Thoracic aorta (tissue), 2 donors: ENCODE results near the gene ZDHHC14. TPM values are rescaled to one million over a fixed set of nuclear protein-coding genes. Genes with fewer than 3 reads are reported as not detected.

ENCODE experiments used
- ATAC-seq: fragments of 150-250 bp; one replicate; pipeline ENCODE4 v1.8.0; 2017; ENCODE audit warnings: low read depth; ENCODE audit not compliant: insufficient number of reproducible peaks, low FRiP score
- DNase-seq: peaks from one replicate; pipeline ENCODE4 v3.0.0-alpha.2; 2020; ENCODE audit warnings: low spot score
- H3K27ac ChIP-seq, 2 donors: fragments of 200-600 bp; sonication (generic); 1 replicate in 1 of 2; 2 replicates in 1 of 2; pipeline ENCODE4 v1.5.1; 2016; ENCODE audit warnings: mild to moderate bottlenecking in 2 of 2, moderate library complexity in 2 of 2
- H3K27me3 ChIP-seq: fragments of 200-600 bp; sonication (generic); replicated peaks from 2 replicates; pipeline ENCODE4 v1.6.0; 2016; ENCODE audit warnings: mild to moderate bottlenecking; ENCODE audit not compliant: insufficient read depth
- H3K36me3 ChIP-seq: fragments of 200-600 bp; sonication (generic); one replicate; pipeline ENCODE4 v1.5.1; 2016
- H3K4me1 ChIP-seq, 2 donors: fragments of 200-600 bp; sonication (generic); 1 replicate in 1 of 2; 2 replicates in 1 of 2; pipeline versions ENCODE4 v1.5.1 to v1.6.0; 2016; ENCODE audit warnings: low read depth in 2 of 2, mild to moderate bottlenecking in 1 of 2; ENCODE audit not compliant: control insufficient read depth in 1 of 2
- H3K4me3 ChIP-seq: fragments of 200-600 bp; sonication (generic); 2 replicates; pipeline ENCODE4 v1.5.1; 2016; ENCODE audit warnings: mild to moderate bottlenecking
- H3K9me3 ChIP-seq: fragments of 200-600 bp; sonication (generic); 2 replicates; pipeline ENCODE4 v1.5.1; 2016
- total RNA-seq, 2 donors: library from RNA; depleted of rRNA; stranded (reverse); fragments of >200 nt; gene quantifications; one replicate each; pipeline versions ENCODE4 v1.1.0 to v1.2.3, GENCODE V29; 2016
- TF ChIP-seq, protein P1 (sequence below): fragments of 200-600 bp; sonication (generic); IDR thresholded peaks from one replicate; pipeline ENCODE4 v1.5.1; 2019; ENCODE audit warnings: antibody characterized with exemption

Gene ZDHHC14
- total RNA-seq, 2 donors from 2014 or later, result 20.0 to 31.1 TPM

DNA sequence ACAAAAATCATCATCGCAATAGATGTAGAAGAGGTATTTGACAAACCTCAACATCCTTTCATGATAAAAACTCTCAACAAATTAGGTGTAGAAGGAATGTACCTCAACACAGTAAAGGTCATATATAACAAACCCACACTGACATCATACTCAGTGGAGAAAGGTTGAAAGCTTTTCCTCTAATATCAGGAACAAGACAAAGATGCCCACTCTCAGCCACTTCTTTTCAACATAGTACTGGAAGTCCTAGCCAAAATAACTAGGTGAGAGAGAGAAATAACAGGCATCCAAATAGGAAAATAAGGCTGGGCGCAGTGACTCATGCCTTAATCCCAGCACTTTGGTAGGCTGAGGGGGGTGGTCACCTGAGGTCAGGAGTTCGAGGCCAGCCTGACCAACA lies 95.8 kb downstream of the ZDHHC14 start:
- H3K27me3 ChIP-seq, result no peaks in the 10 kb centered on the region
- no peaks in the 10 kb centered on the region for H3K4me1 ChIP-seq
- H3K36me3 ChIP-seq, result no peaks in the 10 kb centered on the region
- TF ChIP-seq, protein P1, sequence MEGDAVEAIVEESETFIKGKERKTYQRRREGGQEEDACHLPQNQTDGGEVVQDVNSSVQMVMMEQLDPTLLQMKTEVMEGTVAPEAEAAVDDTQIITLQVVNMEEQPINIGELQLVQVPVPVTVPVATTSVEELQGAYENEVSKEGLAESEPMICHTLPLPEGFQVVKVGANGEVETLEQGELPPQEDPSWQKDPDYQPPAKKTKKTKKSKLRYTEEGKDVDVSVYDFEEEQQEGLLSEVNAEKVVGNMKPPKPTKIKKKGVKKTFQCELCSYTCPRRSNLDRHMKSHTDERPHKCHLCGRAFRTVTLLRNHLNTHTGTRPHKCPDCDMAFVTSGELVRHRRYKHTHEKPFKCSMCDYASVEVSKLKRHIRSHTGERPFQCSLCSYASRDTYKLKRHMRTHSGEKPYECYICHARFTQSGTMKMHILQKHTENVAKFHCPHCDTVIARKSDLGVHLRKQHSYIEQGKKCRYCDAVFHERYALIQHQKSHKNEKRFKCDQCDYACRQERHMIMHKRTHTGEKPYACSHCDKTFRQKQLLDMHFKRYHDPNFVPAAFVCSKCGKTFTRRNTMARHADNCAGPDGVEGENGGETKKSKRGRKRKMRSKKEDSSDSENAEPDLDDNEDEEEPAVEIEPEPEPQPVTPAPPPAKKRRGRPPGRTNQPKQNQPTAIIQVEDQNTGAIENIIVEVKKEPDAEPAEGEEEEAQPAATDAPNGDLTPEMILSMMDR, result no peak
- ATAC-seq (no peak), DNase-seq (no peak)
- H3K4me3 ChIP-seq, result no peak overlapping the region
- H3K27ac ChIP-seq, result no peak overlapping the region
- no peaks in the 10 kb centered on the region for H3K9me3 ChIP-seq

DNA sequence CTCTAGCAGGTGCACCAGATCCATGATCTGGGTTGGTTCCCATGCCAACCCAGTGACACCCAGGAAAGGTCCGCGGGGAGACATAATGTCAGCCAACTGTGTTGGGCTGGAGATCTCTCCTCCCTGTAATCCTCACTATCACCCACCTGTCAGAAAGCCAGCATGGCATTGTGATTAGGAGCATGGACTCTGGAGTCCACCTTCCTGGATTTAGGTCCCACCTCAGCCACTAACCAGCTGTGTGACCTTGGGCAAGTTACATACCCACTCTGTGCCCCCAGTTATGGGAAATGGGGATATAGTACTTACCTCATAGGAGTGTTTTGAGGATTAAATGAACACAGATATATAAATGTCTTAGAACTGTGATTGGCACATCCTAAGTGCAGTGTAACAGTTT lies 97.9 kb downstream of the ZDHHC14 start:
- H3K4me3 ChIP-seq, result no peak overlapping the region
- H3K27me3 ChIP-seq, result no peaks in the 10 kb centered on the region
- H3K27ac ChIP-seq, result no peak overlapping the region
- DNase-seq, result no peak
- ATAC-seq, result no peak
- no peaks in the 10 kb centered on the region for H3K9me3 ChIP-seq
- H3K36me3 ChIP-seq, result no peaks in the 10 kb centered on the region
- no peaks in the 10 kb centered on the region for H3K4me1 ChIP-seq
- TF ChIP-seq, protein P1, result no peak

DNA sequence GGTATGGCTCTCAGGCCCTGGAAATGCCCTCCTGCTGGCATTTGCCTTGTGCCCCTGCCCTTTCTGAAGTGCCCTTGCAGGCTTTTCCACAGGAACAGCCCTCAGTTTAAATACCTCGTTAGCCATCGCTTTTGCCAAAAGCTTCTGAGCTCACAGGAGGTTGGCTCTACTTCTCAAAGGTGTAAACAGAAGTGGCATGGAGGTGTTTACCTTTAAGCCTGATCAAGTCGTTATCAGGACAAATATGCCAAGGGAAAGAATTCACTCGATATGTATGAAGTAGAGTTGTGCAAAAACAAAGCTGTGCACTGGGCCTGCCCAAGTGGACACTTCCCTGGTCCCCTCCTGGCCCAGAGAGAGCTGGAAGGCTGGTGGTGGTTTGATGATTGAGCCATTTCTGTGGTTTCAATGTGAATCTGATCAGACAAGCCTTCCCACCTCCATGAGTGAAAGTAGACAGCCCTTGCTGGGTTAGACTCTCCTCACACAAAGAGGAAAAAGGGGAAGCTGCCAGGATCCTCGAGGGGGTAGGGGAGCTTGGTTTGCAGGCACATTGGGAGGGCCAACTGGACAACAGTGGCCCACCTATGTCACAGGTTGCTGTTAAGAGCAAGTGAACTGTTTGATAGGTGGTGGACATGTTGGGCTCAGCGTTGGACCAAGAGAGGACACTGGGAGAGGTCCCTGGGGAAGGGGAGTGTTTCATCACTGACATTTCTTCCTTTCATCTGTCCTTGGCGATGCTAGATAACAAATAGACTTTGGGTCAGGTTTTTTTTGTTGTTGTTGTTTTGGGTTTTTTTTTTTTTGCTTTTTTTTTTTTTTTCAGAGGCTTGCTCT lies 98.7 kb downstream of the ZDHHC14 start:
- ATAC-seq, result no peak
- no peak for DNase-seq
- no peaks in the 10 kb centered on the region for H3K4me1 ChIP-seq
- H3K36me3 ChIP-seq, result no peaks in the 10 kb centered on the region
- H3K9me3 ChIP-seq, result no peaks in the 10 kb centered on the region
- H3K4me3 ChIP-seq, result no peak overlapping the region
- TF ChIP-seq, protein P1, result no peak
- no peak overlapping the region for H3K27ac ChIP-seq
- H3K27me3 ChIP-seq, result no peaks in the 10 kb centered on the region

DNA sequence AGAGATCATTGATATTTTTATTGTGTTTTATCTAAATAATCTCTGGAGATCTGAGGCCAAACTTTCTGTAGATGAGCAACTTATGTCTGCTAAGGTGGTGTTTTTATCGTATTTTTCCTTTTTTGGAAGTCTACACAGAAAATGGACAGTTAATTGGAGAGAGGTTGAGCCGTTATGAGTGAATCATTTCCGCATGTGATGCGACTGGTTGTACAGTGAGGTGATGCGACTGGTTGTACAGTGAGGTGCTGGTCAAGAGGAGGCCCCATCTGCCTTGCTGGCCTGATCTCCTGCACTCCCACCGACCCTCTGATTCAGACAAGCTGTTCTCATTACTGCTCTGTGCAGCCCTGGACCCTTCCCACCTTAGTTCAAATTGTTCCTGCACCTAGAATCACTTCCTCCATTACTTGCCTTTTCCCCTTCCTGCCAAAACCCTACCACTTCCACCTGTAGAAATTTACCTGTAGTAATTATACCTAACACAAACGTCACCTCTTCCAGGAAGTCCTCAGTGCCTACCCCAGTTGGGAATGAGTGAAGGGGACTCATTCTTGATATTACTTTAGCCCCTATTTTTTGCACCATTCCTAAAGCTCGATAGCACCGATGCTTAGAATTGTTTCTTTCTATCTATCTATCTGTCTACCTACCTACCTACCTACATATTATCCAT lies 100.3 kb downstream of the ZDHHC14 start:
- Histone ChIP-seq H3K36me3 (no peaks in the 10 kb centered on the region), H3K9me3 (no peaks in the 10 kb centered on the region), H3K4me3 (no peak overlapping the region), H3K27me3 (no peaks in the 10 kb centered on the region), H3K4me1 (no peaks in the 10 kb centered on the region), H3K27ac (no peak overlapping the region)
- TF ChIP-seq, protein P1, result no peak
- no peak for DNase-seq
- ATAC-seq, result no peak

DNA sequence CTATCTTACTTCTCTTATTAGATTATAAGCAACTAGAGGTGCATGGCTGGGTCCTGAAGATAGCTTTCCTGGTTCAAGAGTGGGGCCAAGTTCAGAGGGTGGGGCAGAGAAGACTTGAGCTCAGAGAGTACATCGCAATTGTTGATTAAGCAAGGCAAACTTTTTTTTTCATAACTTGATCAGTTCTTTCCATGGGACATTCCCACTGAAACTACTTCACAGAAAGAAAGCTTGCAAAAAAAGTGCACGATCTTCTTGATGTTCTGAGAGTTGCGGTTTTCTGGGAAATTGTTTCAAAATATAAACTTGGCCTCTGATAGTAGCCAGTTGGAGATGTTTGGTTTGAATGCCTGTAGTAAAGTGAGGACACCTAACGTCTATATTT lies 100.9 kb downstream of the ZDHHC14 start:
- DNase-seq (no peak), ATAC-seq (no peak)
- no peaks in the 10 kb centered on the region for H3K9me3 ChIP-seq

More for the DNA sequence above, 100.9 kb downstream of the ZDHHC14 start:
- H3K4me1 ChIP-seq, result no peaks in the 10 kb centered on the region
- H3K36me3 ChIP-seq, result no peaks in the 10 kb centered on the region
- no peaks in the 10 kb centered on the region for H3K27me3 ChIP-seq
- no peak overlapping the region for H3K4me3 ChIP-seq
- H3K27ac ChIP-seq, result no peak overlapping the region
- TF ChIP-seq, protein P1, result no peak
